ENCODE data around the gene WWC1. TPM values are rescaled to one million over a fixed set of nuclear protein-coding genes. Genes with fewer than 3 reads are reported as not detected.

The WWC1 gene
- total and polyA plus RNA-seq, 10 of the 15 experiments (the other 5 are each of a cell fraction or from before 2014, with no cell fraction given) = 0.50 to 7.8 (median 2.5) TPM

GRCh38 chr5:168400429-168401220 is 109.2 kb downstream of the WWC1 start:
- in situ Hi-C loops (cut with MboI) (no loop called here), intact Hi-C loops (cut with micrococcal nuclease; ENCODE audit: unreplicated experiment) (no loop called here)
- POLR2A ChIA-PET = no interaction called here
- Histone ChIP-seq H3K27ac (ENCODE audit: control insufficient read depth, insufficient read depth) (no peak overlapping the region), H3K9me3 (replicated peaks; ENCODE audit: control insufficient read depth, insufficient read depth, low read length) (no peaks in the 10 kb centered on the region), H3K4me2 (ENCODE audit: control insufficient read depth, insufficient read depth) (no peak overlapping the region), H3K9ac (ENCODE audit: control insufficient read depth, insufficient read depth, low read length) (no peak overlapping the region), H3K79me2 (ENCODE audit: control insufficient read depth, insufficient read depth, low read length) (no peaks in the 10 kb centered on the region), H3K4me3 (no peak overlapping the region), H3K36me3 (ENCODE audit: control insufficient read depth in 2 of 2, insufficient read depth in 2 of 2, low read length in 1 of 2) (no peaks in the 10 kb centered on the region; a peak in 1 of 4 replicates), H3K27me3 (replicated peaks in 1 of 2; ENCODE audit: control insufficient read depth in 2 of 2, insufficient read depth in 2 of 2, low read length in 1 of 2) (no peaks in the 10 kb centered on the region), H3K4me1 (ENCODE audit: control insufficient read depth, insufficient read depth, low read length) (no peaks in the 10 kb centered on the region), H4K20me1 (ENCODE audit: control insufficient read depth, insufficient read depth) (no peaks in the 10 kb centered on the region), H2AFZ (ENCODE audit: control insufficient read depth, low read depth, low read length) (no peak overlapping the region)
- RAD21 ChIA-PET (ENCODE audit: unreplicated experiment) = no interaction called here
- BruUV-seq (replicated peaks) = no TSS peak
- SMC1A ChIA-PET (ENCODE audit: uncharacterized antibody, unreplicated experiment) = interaction anchor here (1.2 kb wide), 1 partner anchor 26 kb away, joined by 3 read pairs; no protein-coding TSS in a partner anchor
- FAIRE-seq = no peak
- 63% methylated on average over 4 of the region's 4 CpGs for WGBS (ENCODE audit: insufficient coverage, insufficient replicate concordance, low lambda C conversion rate, missing lambda C conversion rate)
- TF ChIP-seq TAF1 (IDR thresholded peaks at IDR 0.05; ENCODE audit: borderline replicate concordance, low read depth, low read length) (no peak), GABPA (IDR thresholded peaks at IDR 0.05; ENCODE audit: low read depth) (no peak), FOS (IDR thresholded peaks at IDR 0.05; ENCODE audit: borderline replicate concordance, extremely low read depth, insufficient read length) (no peak), DPF2 (IDR thresholded peaks at IDR 0.05) (no peak)
- CTCF ChIA-PET = no interaction called here
- no peak for DNase-seq (ENCODE audit: low read depth, low spot score)
- ATAC-seq = no peak

DNA sequence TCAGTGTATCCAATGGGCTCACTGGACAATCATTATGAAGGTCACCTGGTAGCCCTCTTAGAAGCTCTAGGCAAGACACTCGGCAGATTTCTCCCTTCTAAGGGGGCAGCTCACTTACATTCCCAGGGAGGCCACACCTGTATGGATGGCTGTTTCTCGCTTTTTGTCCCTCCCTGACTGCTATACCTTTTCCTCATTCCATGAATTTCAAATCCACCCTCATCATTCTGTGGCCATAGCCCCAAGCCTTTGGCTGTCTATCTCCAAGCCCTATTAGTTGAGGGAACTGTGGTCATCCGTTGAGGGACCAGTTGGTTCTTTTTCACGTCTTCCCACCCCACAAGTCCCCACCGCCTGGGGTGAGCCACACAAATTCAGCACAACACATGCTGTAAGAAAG is 109.8 kb downstream of the WWC1 start:
- in situ Hi-C loops (cut with MboI) = no loop called here
- no peak for FAIRE-seq
- BruUV-seq (replicated peaks) = no TSS peak
- TF ChIP-seq HSF1 (IDR thresholded peaks at IDR 0.05; ENCODE audit: low read depth, low read length) (no peak), USF2 (IDR thresholded peaks at IDR 0.05; ENCODE audit: borderline replicate concordance, low read depth, low read length) (no peak), ZNF622 (IDR thresholded peaks at IDR 0.05) (no peak), NR2C1 (IDR thresholded peaks at IDR 0.05) (no peak), BCL11A (IDR thresholded peaks at IDR 0.05; ENCODE audit: low read depth, low read length) (no peak), FOS (IDR thresholded peaks at IDR 0.05; ENCODE audit: borderline replicate concordance, extremely low read depth, insufficient read length) (no peak), CHD2 (IDR thresholded peaks at IDR 0.05; ENCODE audit: borderline replicate concordance, low read depth, low read length) (no peak), POLR2AphosphoS5 (IDR thresholded peaks at IDR 0.05; ENCODE audit: low read length) (no peak), EGR1 (IDR thresholded peaks at IDR 0.05; ENCODE audit: borderline replicate concordance in 1 of 2, low read depth in 2 of 2, low read length in 2 of 2) (no peak)
- TF ChIP-seq, protein P1, sequence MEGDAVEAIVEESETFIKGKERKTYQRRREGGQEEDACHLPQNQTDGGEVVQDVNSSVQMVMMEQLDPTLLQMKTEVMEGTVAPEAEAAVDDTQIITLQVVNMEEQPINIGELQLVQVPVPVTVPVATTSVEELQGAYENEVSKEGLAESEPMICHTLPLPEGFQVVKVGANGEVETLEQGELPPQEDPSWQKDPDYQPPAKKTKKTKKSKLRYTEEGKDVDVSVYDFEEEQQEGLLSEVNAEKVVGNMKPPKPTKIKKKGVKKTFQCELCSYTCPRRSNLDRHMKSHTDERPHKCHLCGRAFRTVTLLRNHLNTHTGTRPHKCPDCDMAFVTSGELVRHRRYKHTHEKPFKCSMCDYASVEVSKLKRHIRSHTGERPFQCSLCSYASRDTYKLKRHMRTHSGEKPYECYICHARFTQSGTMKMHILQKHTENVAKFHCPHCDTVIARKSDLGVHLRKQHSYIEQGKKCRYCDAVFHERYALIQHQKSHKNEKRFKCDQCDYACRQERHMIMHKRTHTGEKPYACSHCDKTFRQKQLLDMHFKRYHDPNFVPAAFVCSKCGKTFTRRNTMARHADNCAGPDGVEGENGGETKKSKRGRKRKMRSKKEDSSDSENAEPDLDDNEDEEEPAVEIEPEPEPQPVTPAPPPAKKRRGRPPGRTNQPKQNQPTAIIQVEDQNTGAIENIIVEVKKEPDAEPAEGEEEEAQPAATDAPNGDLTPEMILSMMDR (IDR thresholded peaks at IDR 0.05 in 2 of 3, conservative IDR thresholded peaks at IDR 0.05 in 1 of 3; ENCODE audit: control insufficient read depth in 2 of 3, extremely low read depth in 1 of 3, insufficient read depth in 1 of 3, low read depth in 3 of 3, low read length in 3 of 3) = no peak

More for the DNA sequence above, 109.8 kb downstream of the WWC1 start:
- intact Hi-C loops (cut with micrococcal nuclease; ENCODE audit: unreplicated experiment) = no loop called here
- no peak for ATAC-seq
- 63% methylated on average over 5 of the region's 5 CpGs for WGBS (ENCODE audit: insufficient coverage, insufficient replicate concordance, low lambda C conversion rate, missing lambda C conversion rate)
- SMC1A ChIA-PET (ENCODE audit: uncharacterized antibody, unreplicated experiment) = interaction anchor here (1.2 kb wide), 1 partner anchor 27 kb away, joined by 3 read pairs; no protein-coding TSS in a partner anchor
- POLR2A ChIA-PET = no interaction called here
- Histone ChIP-seq H3K79me2 (ENCODE audit: control insufficient read depth, insufficient read depth, low read length) (no peaks in the 10 kb centered on the region), H3K4me3 (no peak overlapping the region), H3K4me2 (ENCODE audit: control insufficient read depth, insufficient read depth) (no peak overlapping the region), H3K27me3 (replicated peaks in 1 of 2; ENCODE audit: control insufficient read depth in 2 of 2, insufficient read depth in 2 of 2, low read length in 1 of 2) (no peaks in the 10 kb centered on the region), H3K9me3 (replicated peaks; ENCODE audit: control insufficient read depth, insufficient read depth, low read length) (no peaks in the 10 kb centered on the region), H3K9ac (ENCODE audit: control insufficient read depth, insufficient read depth, low read length) (no peak overlapping the region), H3K4me1 (ENCODE audit: control insufficient read depth, insufficient read depth, low read length) (no peaks in the 10 kb centered on the region), H4K20me1 (ENCODE audit: control insufficient read depth, insufficient read depth) (no peaks in the 10 kb centered on the region), H3K36me3 (ENCODE audit: control insufficient read depth in 2 of 2, insufficient read depth in 2 of 2, low read length in 1 of 2) (no peaks in the 10 kb centered on the region; a peak in 1 of 4 replicates), H2AFZ (ENCODE audit: control insufficient read depth, low read depth, low read length) (no peak overlapping the region), H3K27ac (ENCODE audit: control insufficient read depth, insufficient read depth) (no peak overlapping the region)
- CTCF ChIA-PET = no interaction called here
- no peak for DNase-seq (ENCODE audit: low read depth, low spot score)
- RAD21 ChIA-PET (ENCODE audit: unreplicated experiment) = no interaction called here
